Right renal pelvis (tissue), 4 donors: ENCODE measurements around the gene ETV1. TPM values are rescaled to one million over a fixed set of nuclear protein-coding genes. Genes with fewer than 3 reads are reported as not detected.

Source experiments
- DNase-seq, 4 donors: peaks; one replicate each; pipeline ENCODE4 v3.0.0-alpha.2; 2013; ENCODE audit warnings: low read depth in 4 of 4, low spot score in 3 of 4, missing footprints in 1 of 4
- polyA plus RNA-seq, 4 donors: library from polyadenylated mRNA; unstranded; fragments of 120-200 nt; gene quantifications; one replicate each; pipeline ENCODE4 v1.2.1, GENCODE V29; 2013; ENCODE audit not compliant: insufficient read length in 4 of 4

Gene ETV1
- 10 to 100 TPM; 29.3 to 46.0 (median 36.7) TPM for polyA plus RNA-seq

DNA sequence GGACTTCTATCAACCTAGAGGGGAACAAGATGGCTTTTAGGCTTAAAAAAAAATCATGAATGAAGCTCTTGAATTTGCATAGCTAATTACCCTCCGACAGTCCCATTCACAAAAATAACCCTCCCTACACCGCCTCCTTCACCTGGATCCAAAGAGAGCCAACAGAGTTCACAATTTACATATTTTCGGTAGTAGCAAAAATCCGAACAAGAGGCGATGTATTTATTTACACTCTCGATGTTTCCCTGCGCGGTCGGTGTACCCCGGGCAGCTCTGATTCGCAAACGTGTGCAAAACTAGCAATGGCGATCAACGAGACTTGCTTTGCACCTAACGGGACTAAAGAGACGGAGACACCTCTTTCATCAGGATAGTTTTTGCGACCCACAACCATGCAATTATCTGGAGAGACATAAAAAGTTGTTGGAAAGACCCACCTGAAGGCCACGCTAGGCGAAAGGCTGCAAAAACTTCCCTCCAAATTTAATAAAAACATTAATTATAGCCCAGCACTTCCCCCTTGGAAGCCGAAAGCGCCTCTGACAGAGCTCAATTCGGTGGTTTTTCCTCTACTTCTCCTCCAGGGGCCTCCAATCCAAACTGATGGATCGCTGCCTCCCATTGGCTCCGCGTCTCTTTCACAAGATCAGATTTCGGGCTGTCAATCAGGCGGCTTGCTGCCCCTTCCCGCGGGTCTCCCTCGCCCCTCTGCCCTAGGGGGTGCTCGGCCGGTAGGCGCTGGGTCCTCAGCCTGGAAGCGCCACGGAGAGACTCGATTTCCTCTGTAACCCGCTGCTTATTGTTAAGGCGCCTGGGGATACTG lies at the start of gene ETV1:
Gene ETV1 (minus strand): TSS at position 541 of the 823 bp plus-strand sequence. CDS start 614 bp downstream, outside the sequence.
- peak in 3 of 4 donors; percentile 65 to 77 (median 68) for DNase-seq

DNA sequence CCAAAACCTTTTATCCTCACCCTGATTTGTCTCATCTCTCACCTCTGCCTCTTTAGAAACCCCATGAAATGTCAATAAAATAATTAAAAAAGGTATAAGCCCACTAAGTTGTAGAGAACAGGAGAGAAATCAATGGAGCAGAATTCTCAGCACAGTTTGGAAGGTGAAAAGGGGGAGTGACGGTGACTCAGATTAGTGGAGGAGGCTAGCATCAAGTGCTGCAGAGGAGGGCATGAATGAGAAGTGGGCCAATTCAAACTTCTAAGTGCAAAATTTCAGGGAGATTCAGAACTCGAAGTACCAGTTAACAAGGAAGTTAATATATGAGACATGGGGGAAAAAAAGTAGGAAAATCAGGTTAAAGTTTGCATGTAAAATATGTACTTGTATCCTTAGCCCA lies 34.9 kb upstream of the ETV1 start:
- no peak for DNase-seq

- no peak for DNase-seq
Measured at GRCh38 chr7:14023838-14024237, 34.4 kb upstream of the ETV1 start.

DNA sequence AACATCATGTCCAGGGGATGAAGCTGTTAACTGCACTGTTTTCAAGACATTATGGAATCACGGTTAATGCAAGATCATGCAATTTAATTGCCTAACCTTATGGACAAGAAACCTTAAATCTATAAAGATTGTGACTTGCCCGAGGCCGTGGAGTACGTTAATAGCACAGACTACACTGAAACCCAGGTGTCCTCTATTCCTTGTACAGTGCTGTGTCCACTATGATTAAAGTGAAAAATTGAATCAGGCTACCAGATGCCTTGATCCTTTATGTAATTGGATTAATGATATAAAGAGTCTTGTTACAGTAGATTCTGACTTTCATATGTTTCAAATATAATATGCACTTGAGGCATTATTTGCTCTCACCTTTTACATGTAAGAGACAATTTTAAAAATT lies 33.9 kb upstream of the ETV1 start:
- DNase-seq: no peak

GRCh38 chr7:14021069-14021468 lies 31.6 kb upstream of the ETV1 start:
- DNase-seq: no peak

DNA sequence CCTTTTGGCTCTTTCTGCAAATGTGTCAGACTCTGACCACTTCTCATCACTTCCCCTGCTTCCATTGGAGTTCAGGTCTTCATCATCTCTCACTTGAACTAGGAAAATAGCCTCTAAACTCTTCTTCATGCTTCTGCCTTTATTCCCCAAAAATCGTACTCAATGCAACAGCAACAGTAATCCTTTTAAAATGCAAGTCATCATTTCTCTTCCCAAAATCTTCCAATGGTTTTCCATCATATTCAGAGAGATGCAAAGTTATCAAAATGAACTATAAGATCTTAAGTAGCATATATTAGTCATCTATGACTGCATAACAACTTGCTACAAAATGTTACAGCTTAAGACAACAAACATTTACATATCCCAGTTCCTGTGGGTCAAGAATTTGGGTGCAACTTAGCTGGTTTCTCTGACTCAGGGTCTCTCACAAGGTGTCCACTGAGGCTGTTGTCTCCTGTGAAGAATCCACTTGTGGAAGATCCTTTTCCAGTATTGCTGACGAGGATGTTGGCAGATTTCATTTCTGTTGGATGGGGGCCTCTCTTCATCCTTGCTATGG lies 31.0 kb upstream of the ETV1 start:
- no peak for DNase-seq

DNA sequence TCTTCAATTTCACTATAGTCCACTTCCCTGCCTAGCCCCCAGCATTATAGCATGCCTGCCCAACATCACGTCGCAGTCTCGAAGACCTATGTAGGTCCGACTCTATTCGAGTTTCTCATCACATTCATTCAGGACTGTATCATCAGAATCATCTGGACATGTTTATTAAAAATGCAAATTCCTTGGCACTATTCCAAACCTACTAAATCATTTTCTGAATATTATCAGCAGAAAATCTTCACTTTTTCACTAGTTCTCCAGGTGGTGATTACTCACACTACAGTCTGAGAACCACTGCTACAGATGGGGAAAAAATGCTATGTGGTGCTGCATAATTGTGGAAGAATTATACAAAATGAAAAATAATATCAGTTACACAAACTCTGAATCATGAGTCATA lies 29.3 kb upstream of the ETV1 start:
- no peak for DNase-seq

DNA sequence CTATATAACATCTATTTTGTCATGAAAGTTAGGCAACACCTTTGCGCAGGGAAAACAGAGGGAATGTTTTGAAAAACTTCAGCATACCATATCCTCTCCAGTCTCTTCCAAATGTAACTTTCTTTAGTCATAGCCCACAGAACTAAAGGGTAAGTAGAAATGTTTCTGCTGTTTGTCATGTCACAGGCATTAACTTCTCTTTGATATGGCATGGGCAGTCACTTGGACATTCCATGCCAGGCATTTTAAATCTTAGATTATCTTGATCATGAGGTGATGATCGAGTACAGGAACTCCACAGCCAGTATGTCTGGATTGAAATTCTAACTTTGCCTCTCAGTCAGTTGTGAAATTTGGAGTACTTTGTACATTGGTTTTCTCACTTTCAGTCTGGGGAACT lies 27.5 kb upstream of the ETV1 start:
- DNase-seq: no peak

- DNase-seq: no peak
Measured at GRCh38 chr7:14013898-14014297, 24.4 kb upstream of the ETV1 start.

DNA sequence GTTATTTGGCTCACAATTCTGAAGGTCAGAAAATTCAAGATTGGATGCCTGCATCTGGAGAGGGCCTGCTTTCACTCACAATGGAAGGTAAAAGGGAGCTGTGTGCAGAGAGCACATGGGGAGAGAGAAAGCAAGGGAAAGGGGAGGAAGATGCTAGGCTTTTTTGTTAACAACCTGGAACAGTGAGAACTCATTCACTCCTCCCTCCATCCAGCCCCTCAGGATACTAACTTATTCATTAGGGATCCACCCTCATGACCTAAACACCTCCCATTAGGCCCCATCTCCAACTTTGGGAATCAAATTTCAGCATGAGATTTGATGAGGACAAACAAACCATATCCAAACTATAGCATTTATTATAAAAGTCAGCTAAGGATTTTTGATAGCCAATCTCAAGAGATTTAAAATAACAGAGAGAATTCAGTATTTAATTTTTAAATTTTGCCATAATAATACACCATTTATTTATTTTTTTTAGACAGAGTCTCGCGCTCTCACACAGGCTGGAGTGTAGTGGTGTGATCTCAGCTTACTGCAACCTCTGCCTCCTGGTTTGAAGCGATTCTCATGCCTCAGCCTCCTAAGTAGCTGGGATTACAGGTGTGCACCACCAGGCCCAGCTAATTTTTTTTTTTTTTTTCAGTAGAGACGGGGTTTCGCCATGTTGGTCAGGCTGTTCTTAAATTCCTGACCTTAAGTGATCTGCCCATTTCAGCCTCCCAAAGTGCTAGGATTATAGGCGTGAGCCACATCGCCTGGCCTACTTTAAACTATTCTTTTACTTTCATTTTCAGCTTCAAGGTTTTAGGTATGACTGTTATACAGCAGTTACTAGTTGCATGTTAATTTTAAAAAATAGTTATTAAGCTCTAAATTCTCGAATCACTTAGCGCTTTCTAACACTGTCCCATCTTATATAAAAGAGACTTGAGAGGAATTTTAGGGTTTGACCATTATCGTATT lies 20.3 kb upstream of the ETV1 start:
- no peak for DNase-seq

DNA sequence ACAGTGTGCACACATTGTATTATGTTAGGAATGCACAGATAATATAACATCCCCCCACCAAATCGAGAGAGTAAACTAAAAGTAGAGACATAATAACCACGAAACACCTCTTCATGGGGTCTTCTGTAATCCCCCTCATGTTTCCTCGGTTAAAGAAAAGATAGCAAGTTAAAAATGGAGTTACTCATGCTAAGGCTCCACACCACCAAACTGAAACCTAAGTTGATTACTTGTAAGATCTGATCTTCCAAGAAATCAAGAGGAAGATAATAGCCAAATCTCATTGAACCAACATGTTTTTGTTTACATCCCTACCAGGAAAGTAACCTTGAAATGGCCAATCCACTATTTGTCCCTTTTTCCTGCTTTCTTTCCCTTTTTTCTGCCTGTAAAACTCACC lies 11.7 kb upstream of the ETV1 start:
- no peak for DNase-seq

DNA sequence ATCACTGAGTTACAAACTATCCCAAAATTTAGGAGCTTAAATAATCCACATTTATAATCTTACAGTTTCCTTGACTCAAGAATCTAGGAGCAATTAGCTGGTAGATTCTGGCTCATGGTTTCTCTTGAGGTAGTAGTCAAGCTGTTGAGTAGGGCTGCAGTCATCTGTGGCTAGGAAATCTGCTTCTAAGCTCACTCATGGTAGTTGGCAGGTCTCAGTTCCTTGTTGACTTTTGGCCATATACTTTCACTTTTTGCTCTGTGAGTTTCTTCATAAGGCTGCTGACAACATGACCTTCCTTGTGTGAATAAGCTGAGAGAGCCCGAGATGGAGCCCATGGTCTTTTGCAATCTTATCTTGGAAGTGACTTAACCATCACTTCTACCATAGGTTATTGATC lies 10.8 kb upstream of the ETV1 start:
- no peak for DNase-seq

- DNase-seq: no peak
Measured at GRCh38 chr7:13998866-13999265, 9.4 kb upstream of the ETV1 start.

GRCh38 chr7:13992596-13992964 lies 3.1 kb upstream of the ETV1 start:
- no peak for DNase-seq

- no peak for DNase-seq
Measured at GRCh38 chr7:13991791-13992595, 2.5 kb upstream of the ETV1 start.

DNA sequence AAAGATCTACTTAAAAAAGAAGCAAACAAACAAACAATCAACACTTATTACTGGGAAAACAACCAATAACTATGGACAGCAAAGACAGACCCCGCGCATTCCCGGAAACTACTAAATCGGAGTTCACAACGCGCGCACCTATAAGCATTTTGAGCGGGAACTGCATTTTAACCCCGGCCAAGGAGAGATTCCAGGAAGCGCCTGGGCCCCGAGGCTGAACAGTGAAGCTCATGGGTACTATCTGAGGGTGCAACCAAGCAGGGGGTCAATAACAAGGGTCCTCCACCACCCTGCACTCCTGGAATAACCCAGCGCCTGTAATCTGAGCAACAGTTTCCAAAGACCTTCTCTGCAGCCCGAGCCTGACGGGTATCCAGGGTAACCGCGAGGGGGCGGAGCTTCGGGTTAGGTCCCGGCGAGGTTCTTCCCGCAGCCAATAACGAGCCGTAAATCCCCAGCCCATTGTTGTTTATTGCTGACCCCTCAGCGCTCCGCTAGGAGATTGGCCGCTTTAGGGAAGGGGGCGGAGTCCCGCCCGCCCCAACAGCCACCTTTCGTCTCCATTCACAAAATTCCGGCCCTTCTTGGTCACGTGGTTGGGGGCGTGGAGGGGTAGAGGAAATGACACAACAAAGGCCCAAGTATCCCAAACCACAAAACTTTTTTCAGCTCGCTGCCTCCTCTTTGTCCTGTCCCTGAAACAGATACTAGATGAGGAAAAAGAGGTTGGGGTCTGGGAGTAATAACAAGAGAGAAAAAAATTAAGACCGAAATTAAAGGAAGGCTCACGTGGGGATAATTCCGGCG lies 1.7 kb upstream of the ETV1 start:
- DNase-seq: peak; percentile 92 to 98 (median 97)

GRCh38 chr7:13990319-13990983 lies 985 bp upstream of the ETV1 start:
- DNase-seq: peak in 3 of 4 donors; percentile 72 to 80 (median 77)

- DNase-seq: no peak
Measured at GRCh38 chr7:13989949-13990305, 461 bp upstream of the ETV1 start.

DNA sequence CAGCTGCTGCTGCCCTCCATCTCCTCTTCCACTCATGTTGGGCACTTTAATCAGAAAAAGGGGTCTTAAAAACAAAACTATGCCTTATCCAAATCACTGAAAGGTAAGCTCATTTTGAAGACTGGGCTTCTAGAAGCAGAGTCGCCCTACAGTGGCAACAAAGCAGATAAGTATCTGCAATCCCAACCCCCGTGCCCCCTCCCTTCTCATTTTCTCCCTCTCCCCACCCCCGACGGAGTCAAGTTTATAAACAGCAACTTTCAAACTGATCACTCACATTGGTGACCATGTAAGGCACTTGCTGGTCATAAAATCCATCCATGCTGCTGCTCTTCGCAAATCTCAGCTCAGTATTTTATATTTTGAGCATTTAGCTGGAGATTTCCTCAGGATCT lies 738 bp downstream of the ETV1 start:
- no peak for DNase-seq
